Retinal pigment epithelial cell (primary cell): ENCODE results near the gene CDC26.

ENCODE experiments used
- DNase-seq: peaks from one replicate; pipeline ENCODE4 v3.0.0-alpha.2; 2010; ENCODE audit warnings: low read depth
- H3K4me3 ChIP-seq: 2 replicates; pipeline ENCODE4 v1.5.1; 2011; ENCODE audit warnings: mild to moderate bottlenecking, low read length, control low read depth, moderate library complexity
- CTCF ChIP-seq: conservative IDR thresholded peaks from 2 replicates; pipeline ENCODE4 v1.5.1; 2011; ENCODE audit warnings: low read depth, low read length, control low read depth, inconsistent platforms

Gene CDC26

DNA sequence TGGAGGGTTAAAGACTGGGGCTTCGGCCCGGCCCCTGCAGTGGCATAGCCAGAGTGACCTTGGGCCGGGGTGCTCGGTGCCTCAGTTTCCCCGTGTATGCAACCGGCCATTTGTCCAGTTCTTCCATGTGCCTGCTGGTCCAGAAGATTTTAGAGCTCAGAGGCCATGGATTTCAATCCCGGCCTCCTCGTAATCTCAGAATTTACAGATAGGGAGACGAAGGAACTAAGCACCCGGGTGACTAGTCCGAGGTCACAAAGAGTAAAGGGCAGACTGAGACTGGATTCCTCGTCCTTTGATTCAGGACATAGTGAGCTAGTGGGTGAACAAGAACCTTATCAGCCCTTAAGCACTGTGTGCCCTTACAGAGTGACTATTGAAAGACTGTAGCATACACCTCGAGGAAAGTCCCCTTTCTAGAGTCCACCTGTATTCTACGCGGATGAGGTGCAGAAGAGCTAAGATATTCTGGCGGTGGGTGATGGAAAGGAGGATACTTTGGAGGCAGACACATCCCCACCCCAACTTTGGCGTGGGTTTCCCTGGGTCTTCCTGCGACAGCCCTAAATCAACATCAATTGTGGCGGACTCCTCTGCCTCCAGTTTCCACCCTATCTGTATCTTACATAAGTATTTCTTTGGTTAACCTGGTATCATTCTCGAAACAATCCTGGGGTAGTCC lies 53.4 kb downstream of the CDC26 start:
- no peak for TF ChIP-seq CTCF
- DNase-seq, result no peak
- H3K4me3 ChIP-seq, result peak overlapping the region; percentile 95

DNA sequence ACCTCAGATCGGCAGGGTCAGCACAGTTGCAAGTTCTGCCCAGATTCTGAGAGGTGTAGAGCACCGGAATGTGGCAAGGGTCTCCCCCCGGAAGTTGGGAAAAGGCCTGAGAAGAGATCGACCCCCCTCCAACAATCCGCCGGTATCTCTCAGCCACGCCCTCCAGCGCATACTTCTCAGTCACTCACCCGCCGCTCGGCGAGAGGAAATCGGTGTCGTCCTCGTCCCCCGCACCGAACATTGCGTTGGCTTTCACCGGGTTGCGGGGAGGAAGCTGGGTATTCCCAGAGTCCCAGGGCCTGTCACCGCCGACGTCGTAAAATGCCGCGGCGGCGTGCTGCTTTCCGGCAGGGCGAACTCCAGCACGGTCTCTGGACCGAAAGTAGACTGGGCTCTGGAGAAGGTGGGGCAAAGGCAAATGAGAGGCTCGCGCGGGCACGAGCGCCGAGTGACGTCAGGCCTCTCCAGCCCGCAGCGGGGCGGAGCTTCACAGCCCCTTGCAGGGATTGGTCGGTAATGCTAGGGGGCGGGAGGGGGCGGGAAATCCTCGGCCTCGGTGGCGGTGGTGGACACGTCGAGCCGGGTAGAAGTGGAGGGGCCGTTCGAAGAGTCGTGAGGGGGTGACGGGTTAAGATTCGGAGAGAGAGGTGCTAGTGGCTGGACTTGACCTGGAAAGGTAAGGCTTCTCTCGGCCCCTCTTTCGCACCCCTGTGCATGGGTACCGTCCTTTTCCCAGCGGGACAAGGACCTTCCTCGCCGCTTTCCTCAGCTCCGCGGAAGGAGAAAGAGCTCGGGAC lies 54.2 kb downstream of the CDC26 start, which contains the start of the genes FKBP15 and SLC31A1:
TSS of gene FKBP15 (minus strand) at position 275 of the 797 bp plus-strand sequence. CDS start at position 241, 34 bp downstream.
TSS of gene SLC31A1 (plus strand) at position 542 of the 797 bp plus-strand sequence. CDS start 34,605 bp downstream, outside the sequence.
- H3K4me3 ChIP-seq, result peak within 1 kb of the TSS; percentile 95
- peak; percentile 94 for DNase-seq
- TF ChIP-seq CTCF, result no peak

- no peak for DNase-seq
- TF ChIP-seq CTCF, result no peak
- H3K4me3 ChIP-seq, result peak overlapping the region; percentile 95
These were observed 54.8 kb downstream of the CDC26 start for GRCh38 chr9:113220467-113221002.

GRCh38 chr9:113219969-113220368 lies 55.4 kb downstream of the CDC26 start:
- H3K4me3 ChIP-seq, result peak overlapping the region; percentile 95
- DNase-seq, result no peak
- TF ChIP-seq CTCF, result no peak

DNA sequence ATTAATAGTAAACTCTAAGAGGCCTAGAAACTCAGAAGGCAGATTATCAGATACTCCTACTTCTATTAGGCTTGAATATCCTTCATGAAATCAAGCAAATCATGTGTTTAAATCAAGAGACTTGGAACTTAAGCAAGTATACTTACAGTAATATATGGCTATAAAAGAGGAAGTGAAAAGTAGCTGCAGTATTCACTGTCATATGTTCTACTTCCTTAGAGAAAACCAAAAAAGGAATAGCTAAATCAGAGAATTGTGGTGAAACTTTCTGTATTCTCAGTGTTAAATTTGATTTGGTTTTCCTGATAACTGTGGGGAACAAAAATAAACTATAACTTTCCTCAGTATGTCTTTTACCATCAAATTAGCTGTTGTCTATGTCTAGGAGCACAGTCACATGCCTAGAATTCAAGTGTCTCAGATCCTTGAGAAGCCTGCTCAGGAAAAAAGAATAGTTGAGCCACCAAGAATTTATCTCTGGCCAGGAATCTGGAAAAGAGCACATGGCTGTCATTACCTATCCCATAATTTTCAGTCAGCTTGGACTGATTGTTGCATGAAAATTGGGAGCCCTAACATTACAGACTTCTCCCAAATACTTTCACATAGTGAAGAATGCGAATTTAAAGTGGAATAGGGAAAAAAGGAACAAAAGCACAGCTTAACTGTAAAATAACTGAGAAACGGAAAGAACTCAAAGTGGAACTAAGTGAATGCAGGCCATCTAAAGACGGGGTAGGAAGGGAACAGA lies 56.0 kb downstream of the CDC26 start:
- no peak overlapping the region for H3K4me3 ChIP-seq
- no peak for TF ChIP-seq CTCF
- no peak for DNase-seq
